Loucy (cell line): Measurements from ENCODE around the gene SH3RF3.

Experiments
- EZH2phosphoT487 ChIP-seq: fragments of 200-600 bp; IDR thresholded peaks from 2 replicates; pipeline ENCODE4 v1.6.1; 2018; ENCODE audit warnings: antibody characterized with exemption, mild to moderate bottlenecking, moderate library complexity, borderline replicate concordance
- TF ChIP-seq, protein P1 (sequence below): fragments of 200-600 bp; sonication (generic); conservative IDR thresholded peaks from 2 replicates; pipeline ENCODE4 v1.5.1; 2014; ENCODE audit warnings: mild to moderate bottlenecking, antibody characterized with exemption, low read length

DNA sequence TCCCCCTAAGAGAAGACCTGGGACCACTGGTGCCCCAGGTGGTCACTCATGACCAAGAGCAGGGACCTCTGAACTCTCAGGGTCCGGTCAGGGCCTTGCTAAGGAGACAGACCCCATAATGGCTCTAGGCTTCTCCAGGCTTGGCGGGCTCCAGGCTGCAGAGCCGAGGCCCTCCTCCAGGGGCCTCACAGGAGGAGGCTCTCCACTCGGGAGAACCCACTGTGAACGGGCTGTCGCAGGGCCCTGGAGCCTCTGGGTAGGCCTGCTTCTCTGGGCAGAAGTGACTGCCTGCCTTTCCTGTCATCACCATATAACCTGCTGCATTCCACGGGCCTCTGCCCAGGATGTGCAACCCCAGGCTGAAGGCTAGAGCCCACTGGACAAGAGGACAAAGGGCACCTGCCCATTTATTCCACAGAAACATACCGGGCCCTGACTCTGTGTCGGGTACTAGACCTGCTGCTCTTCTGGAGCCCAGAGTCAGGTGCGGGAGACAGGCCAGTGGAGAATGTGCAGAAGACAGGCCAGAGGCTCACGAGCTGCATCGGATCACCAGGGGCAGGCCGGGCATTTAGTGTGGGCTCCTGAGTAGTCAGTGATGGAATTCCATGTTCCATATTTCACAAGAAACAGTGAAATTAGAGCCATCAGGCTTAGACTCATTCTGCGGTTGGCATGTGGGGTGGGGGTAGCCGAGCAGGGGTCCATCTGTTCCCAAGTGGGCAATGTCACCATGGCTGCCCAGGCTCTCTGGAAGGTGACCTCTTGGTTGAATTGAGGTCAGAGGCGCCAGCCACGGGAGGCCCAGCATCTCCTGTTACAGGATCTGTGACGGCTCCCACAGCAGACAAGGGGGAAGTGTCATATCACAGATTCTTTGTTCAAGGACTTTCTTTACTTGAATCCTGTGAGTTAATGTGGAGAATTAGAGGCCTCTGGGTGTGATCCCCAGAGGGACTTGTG, 220.8 kb downstream of the SH3RF3 start:
- TF ChIP-seq, protein P1, sequence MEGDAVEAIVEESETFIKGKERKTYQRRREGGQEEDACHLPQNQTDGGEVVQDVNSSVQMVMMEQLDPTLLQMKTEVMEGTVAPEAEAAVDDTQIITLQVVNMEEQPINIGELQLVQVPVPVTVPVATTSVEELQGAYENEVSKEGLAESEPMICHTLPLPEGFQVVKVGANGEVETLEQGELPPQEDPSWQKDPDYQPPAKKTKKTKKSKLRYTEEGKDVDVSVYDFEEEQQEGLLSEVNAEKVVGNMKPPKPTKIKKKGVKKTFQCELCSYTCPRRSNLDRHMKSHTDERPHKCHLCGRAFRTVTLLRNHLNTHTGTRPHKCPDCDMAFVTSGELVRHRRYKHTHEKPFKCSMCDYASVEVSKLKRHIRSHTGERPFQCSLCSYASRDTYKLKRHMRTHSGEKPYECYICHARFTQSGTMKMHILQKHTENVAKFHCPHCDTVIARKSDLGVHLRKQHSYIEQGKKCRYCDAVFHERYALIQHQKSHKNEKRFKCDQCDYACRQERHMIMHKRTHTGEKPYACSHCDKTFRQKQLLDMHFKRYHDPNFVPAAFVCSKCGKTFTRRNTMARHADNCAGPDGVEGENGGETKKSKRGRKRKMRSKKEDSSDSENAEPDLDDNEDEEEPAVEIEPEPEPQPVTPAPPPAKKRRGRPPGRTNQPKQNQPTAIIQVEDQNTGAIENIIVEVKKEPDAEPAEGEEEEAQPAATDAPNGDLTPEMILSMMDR: no peak
- TF ChIP-seq EZH2phosphoT487: no peak
